RKO (cell line): Measurements from ENCODE around the gene TP63.
"Not testable (repeated sequence)": the region's sequence is repeated elsewhere in the genome, so short reads cannot be mapped to it uniquely, and the experiment has no call there.

Source experiments
- DNase-seq: peaks from one replicate; pipeline ENCODE4 v3.0.0-alpha.2; 2016; ENCODE audit warnings: low spot score

TP63 gene

DNA sequence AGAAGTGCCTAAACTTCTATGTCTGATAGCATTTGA, at the start of gene TP63:
Gene TP63, plus strand, starts transcription at position 17 of the 36 bp plus-strand sequence. CDS start 127 bp downstream, outside the sequence.
- DNase-seq = no peak

DNA sequence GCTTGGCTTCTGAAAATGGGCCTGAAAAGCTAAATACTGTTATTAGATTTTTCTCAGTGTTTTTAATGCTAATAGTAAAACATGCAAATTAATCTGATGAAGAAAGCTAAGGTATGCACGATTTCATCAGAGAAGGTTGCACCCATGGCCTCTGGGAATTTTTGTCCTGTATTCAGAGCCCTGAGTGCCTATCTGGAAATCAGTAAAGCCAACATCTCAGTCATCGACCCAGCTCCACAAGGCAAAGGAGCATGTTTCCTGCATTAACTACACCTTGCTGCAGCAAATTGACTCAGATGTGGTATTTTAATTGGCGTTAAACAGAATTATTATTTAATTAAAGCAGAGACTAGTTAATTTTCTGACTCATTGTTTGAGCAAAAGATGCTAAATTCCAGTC, 49.0 kb upstream of the TP63 start:
- DNase-seq = no peak

DNA sequence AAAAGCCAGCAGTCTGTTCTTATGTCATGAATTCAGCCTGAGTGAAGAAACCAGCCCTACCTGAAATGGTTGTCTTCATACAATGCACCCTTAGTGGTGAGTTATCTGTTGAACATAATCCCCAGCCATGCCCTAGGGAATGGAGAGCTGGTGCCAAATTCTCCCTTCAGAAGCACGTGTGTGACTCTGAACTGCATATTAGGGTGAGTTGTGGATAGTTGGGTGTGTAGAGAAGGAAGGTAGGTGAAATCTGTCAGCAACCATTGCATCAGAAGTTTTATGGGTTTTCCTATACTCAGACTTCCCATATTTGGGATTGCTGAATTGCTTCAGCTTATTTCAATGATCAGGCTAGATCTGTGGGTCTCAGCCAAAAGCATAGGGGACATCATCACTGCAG, 46.5 kb upstream of the TP63 start:
- no peak for DNase-seq

DNA sequence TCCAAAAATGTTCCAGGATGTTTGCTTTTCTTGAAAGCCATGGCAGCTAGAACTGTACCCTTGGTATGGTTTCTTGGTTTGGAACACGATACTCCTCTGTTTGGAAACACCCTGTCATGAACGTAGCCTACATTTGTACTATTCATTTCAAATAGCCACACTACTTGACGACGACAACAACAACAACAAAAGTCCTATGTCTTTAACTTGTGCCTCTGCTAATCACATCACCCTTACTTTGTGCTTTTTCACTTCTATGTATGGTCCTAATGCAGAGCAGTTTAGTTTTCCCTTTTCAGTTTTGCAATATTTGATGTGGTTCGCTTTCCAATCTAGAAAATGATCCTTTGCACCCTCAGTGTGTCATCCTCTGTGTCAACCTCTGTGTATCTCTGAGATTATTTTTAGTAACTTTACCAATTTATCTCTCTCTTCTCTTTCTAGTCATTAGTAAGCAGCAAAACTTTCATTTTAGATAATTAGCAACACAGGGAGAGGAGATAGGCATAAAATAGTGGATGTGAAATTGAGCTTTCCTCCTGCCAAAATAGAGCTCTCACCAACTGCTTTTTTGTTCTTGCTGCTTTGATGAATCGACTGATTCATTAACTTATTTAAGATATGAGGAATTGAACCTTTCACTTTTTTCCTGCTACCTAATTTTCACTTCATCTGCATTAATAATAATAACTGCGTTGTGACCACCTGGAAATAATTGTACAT, 44.1 kb upstream of the TP63 start:
- DNase-seq = no peak

DNA sequence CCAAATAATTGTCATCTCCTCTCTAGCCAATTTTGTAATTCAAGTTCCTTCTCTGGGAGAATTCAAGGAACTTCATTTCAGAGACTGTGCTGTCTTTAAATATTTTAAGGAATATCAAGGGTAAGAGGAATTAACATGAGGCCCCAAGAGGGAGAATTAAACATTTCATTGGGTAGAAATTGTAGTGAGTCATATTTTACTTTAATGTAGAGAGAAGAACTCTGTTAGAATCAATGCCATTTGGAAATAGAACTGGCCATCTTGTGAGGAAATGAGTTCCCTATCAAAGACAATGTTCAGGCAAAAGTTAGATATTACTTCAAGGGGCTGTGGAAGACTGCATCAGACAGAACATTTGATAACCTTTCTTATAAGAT, 43.5 kb upstream of the TP63 start:
- DNase-seq = no peak

DNA sequence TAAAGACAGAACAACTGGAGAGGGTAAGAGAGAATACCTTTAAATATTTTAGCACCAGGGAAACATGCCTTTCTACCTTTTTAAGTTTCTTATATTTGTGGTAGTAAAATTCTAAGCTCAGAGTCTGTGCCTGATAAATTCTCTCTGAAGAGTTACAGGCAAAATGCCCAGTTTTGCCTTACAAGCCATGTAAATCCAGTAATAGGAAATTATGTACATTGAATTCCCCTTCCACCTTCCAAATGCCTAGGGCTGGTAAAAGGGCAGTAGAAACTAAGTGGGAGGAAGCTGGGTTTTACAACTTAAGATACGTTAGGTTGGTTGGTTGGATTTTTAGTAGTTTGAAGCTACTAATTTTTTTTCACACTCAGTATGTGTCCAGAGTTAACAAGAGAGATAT, 43.1 kb upstream of the TP63 start:
- DNase-seq = no peak

DNA sequence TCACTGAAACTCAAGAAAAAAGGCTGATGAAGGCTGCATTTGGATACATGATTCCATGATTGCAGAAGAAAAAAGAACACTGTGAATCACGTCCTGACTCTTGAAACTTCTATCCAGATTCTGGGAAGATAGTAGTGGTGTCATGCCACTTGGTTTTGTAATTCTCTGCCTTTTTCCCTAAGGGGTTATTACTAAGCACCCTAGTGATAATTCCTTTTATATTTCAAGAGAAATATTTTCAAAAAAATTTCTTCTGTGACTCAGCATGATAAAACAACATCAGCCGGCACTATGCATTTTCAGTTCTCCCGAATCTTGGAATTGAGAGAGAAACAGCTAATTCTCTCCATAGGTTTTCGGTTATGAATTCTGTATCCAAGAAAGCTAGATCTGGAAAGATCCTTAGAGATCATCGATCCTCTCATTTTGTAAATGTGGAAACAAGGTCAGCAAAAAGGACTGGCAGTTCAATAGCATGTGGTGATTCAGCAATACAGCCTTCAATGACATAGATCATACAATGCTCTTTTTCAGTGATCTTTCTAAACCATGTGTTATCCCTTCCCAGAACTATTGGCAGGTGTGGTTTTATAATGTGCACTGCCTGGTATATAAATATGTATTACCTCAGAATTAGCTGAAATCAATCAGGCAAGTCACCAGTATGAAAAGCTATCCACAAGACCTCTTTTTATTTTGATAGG, 42.6 kb upstream of the TP63 start:
- no peak for DNase-seq

DNA sequence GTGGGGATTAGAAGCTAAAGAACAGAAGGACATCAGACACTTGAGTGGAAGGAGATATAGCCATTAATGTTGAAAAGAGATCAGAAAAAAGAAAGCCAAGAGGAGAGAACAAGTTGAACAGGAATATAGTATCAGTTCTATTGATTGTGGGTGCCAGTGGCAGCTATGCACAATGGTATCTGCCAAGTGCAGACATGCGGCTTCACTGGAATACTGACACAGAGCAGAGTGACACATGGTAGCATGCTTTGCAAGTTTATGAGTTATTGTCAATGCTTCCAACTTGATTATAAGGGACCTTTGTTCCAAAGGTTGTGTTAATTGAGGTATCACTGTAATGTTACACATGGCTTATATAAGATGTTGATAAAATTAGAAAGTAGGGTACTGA, 42.0 kb upstream of the TP63 start:
- DNase-seq = no peak

DNA sequence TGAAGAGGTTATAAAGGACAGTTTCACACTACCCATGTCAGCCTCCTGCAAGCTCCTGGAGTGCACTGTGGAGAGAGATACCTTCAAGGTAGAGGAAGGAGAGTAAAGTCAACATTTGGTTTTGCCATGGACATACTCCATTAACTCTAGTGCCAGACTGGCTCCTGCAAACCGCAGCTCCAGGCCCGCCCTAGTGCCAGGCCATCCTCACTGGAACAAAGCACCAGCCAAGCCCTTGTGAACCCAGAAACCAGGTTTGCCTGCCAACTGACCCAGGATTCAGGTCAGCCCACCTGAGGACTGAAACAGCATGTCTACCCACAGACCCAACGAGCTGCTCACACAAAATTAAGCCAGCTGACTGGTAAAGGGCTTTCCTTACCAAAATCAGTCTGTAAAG, 41.0 kb upstream of the TP63 start:
- no peak for DNase-seq

DNA sequence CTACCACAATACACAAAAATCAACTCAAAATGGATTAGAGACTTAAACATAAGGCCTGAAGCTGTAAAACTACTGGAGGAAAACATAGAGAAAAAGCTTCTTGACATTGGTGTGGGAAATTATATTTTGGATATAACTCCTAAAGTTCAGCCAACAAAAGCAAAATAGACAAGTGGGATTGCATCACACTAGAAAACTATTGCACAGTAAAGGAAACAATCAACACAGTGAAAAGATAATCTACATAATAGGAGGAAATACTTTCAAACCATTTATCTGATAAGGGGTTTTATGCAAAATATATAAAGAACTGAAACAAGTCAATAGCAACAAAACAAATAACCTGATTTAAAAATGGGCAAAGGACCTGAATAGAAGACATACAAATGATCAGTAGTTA, 37.6 kb upstream of the TP63 start:
- no peak for DNase-seq

DNA sequence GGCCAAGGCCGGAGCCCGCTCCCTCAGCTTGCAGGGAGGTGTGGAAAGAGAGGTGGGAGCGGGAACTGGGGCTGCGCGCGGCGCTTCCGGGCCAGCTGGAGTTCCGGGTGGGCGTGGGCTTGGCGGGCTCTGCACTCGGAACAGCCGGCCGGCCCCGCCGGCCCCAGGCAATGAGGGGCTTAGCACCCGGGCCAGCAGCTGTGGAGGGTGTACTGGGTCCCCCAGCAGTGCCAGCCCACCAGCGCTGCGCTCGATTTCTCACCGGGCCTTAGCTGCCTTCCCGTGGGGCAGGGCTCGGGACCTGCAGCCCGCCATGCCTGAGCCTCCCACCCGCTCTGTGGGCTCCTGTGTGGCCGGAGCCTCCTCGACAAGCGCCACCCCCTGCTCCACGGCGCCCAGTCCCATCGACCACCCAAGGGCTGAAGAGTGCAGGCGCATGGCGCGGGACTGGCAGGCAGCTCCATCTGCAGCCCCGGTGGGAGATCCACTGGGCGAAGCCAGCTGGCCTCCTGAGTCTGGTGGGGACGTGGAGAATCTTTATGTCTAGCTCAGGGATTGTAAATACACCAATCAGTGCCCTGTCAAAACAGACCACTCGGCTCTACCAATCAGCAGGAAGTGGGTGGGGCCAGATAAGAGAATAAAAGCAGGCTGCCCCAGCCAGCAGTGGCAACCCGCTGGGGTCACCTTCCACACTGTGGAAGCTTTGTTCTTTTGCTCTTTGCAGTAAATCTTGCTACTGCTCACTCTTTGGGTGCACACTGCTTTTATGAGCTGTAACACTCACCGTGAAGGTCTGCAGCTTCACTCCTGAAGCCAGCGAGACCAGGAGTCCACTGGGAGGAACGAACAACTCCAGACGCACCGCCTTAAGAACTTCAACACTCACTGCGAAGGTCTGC, 34.9 kb upstream of the TP63 start:
- DNase-seq = not testable (repeated sequence)

DNA sequence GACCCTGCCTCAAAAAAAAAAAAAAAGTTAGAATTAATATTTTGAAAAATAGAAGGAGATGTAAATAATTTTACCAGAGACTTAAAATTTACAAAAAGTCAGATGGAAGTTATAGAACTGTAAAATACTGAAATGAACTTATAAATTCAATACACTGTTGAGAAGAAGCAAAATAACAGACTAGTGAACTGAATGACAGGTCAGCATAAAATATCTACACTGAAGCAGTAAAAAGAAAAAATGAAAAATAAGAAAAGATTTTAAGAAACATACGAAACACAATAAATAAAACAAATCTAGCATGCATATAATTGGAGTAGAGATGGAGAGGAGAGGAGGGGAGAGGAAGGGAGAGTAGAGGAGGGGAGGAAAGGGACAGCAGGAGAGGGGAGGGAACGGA, 33.3 kb upstream of the TP63 start:
- no peak for DNase-seq

DNA sequence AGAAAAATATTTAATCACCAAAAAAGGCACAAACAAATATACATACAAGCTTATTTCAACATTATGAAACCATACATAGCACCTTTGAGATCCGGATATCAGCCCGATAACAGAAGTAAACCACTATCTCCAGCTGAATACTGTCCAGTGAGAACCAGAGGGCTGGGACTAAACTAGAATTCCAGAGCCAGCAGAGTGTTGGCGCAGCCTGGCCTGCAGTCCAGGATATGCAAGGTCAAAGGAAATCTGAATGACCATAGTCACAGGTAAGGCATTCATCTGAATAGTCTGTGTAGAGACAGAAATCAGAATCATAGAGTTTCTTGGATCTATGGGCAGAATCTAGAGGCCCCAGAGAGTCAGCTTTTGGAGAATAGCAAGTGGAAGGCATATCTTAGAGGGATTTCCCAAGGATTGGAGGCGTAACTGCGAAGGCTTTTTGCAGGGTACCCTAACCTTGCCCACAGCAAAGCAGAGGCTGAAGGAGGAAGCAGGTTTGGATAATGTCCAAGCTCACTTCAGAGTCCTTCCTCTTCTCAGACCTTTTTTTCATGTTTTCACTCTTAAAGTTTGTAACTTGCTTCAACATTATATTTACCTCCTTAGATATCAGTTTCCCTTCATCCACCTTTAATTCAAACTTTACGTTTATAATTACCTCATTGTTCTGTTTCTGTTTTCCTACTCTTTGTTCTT, 32.5 kb upstream of the TP63 start:
- no peak for DNase-seq

DNA sequence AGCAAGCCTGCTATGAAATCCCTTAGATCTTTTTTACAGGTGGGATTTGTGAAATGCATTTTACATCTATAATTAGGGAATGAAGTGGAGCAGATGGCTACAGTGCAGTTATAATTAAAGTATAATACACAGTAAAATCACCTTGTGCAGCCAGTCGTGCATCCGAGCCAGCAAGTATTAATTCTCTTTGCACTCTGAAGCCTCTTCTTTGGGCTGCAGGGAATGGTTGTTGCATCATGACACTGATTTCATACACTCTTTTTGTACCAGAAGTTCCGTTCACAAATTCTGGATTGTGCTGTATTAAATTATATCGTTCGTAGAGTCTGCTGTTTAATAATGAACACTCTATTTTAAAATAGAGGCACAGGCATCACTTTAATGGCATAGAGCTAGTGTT, 28.7 kb upstream of the TP63 start:
- no peak for DNase-seq

DNA sequence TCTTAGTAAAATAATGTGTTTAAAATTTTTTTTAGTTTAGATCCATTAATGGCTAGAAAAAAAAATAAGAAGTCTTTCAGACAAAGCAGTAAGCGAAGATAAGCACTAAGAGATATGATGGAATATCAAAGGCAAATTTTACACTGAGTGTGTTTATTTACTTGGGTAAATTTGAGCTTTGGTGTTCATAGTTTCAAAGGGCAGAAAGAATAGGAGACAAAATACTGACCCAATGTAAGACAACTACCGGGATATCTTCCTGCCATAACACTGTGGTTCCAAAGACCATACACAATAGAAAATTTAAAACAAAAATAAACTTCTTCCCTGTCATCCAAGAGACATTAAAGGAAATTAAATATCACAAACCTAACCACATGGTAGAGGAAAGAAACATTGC, 25.5 kb upstream of the TP63 start:
- DNase-seq = no peak

DNA sequence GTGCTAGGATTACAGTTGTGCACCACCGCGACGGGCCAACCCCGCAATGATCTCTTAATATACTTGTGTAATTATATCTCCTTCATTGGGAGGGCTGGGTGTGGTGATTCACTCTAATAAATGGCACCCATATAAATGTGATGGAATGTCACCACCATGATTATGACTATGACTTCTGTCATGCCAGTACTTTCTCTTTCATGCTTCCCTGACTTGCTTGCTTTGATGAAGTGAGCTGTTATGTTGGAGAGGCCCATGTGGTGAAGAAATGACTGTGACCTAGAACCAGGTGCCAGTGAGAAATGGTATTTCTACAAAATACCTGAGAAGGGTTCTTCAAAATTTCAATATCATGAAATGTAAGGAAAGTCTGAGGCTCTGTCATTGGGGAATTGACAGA, 24.4 kb upstream of the TP63 start:
- DNase-seq = no peak

DNA sequence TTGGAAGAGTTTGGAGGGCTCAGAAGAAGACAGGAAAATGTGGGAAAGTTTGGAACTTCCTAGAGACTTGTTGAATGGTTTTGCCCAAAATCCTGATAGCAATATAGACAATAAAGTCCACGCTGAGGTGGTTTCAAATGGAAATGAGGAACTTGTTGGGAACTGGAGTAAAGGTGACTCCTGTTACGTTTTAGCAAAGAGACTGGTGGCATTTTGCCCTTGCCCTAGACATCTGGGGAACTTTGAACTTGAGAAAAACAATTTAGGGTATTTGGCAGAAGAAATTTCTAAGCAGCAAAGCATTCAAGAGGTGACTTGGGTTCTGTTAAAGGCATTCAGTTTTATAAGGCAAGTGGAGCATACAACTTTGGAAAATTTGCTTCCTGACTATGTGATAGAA, 18.5 kb upstream of the TP63 start:
- not testable (repeated sequence) for DNase-seq

DNA sequence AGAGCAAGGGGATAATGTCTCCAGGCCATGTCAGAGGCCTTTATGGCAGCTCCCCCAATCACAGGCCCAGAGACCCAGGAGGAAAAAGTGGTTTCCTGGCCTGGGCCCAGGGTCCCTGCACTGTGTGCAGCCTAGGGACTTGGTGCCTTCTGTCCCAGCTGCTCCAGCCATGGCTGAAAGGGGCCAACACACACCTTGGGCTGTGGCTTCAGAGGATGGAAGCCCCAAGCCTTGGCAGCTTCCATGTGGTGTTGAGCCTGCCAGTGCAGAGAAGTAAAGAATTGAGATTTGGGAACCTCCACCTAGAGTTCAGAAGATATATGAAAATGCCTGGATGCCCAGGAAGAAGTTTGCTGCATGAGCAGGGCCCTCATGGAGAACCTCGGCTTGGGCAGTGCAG, 18.1 kb upstream of the TP63 start:
- no peak for DNase-seq

DNA sequence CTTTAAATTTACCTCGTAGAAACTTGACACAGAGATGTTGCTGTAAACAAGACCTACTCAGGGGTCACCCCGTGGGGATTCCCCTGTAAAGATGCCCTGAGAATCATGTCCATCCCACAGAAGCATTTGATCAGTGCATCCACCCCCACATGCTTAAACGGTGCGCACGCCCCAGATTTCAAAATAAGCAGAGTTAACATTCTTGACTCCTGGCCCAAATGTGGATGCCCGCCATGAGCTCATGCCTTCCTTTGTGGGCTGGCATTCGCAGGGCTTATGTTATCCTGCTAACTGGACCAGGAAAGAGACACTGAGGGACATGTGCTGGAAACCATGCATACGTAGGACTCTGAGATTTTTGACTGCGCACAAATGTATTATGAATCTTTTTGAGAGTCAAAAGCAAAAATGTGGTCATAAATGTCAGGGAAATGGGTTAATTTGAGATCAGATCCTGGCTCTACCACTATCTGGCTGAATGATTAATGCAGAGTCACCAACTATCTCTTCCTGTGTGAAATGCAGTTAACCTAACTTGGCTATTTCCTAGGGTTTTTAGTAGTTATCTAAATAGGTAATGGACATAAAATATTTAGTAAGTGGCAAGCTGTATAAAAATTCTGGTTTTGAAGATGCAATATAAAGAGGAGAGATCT, 9.1 kb upstream of the TP63 start:
- no peak for DNase-seq

DNA sequence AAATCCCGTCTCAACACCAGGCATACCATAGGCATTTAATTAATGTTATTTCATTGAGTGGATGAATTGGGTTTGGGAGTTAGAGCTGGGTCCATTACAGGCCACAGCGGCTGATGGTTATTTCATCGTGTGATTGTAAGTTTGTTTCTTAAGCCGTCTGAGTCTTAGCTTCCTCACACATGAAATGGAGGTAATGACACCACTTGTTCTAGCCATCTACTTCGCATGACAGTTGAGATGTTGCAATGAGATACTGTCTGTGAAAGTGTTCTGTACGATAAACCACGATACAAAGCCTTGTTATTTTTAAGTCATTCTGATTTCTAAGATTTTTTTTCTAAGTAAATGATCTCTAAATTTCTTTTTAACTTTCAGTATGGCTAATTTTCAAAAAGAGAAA, 8.6 kb upstream of the TP63 start:
- DNase-seq = no peak

DNA sequence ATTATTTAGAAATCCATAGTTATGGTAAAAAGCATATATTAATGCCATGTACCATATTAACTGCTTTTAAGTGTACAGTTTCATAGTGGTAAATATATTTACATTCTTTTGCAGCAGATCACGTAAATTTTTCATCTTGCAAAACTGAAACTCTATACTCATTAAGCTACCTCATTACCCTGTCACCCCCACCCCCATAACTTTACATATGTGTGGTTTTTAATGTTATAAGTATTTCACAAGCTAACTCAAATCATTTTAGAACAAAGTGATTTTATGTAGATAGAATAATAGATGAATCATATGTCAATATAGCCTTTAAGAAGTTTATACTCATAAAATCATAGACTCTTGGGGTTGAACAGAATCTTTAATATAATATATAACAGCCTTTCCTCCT, 7.1 kb upstream of the TP63 start:
- DNase-seq = no peak

DNA sequence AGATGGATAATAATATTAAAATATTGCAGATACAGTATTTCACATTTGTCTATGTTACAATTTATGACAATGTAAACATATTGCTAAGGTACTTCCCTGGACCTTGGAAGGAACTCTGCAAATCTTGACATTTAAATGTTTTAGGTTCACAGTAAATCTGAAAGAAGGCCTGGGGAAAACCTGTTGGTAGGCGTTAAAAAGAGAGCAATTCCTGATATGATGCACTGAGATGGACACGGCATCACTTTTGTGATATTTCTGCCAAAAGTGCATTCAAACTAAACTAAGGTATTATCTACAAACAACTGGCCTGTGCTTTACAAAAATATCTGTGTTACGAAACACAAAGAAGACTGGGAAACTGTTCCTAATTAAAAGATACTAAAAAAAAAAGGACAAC, 6.1 kb upstream of the TP63 start:
- DNase-seq = no peak

DNA sequence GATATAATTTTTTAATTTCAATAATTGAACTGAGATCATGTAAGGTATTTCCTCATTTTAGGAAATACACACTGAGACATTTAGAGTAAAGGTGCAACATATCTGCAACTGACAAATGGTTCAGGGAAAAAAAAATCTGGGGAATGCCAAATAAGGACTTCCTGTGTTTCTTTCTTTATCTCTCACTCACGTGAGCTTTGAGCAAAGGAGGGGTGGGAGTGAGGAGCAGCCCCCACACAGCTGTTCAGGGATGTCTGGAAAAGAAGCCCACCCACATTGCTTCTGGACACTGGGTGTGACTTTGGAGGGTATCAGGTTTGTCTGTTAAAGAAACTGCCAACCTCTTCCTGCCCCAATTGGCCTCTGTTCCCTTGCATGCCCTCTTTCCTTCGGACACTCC, 5.6 kb upstream of the TP63 start:
- DNase-seq = no peak
